Duodenal mucosa (tissue), 2 donors: Measurements from ENCODE around the gene TOX4.

Source experiments
- H3K27ac ChIP-seq: one replicate; pipeline ENCODE4 v1.7.0; 2013; ENCODE audit warnings: low read depth, low read length
- H3K27me3 ChIP-seq, 2 donors: one replicate each; pipeline ENCODE4 v1.7.0; 2013; ENCODE audit warnings: low read length in 2 of 2, control low read depth in 1 of 2; ENCODE audit not compliant: insufficient read depth in 2 of 2, control insufficient read depth in 1 of 2
- H3K36me3 ChIP-seq, 2 donors: one replicate each; pipeline ENCODE4 v1.7.0; 2013; ENCODE audit warnings: low read length in 2 of 2, control low read depth in 1 of 2; ENCODE audit not compliant: insufficient read depth in 2 of 2, control insufficient read depth in 1 of 2
- H3K4me1 ChIP-seq, 2 donors: one replicate each; pipeline ENCODE4 v1.7.0; 2013; ENCODE audit warnings: low read length in 2 of 2, control low read depth in 1 of 2; ENCODE audit not compliant: insufficient read depth in 2 of 2, control insufficient read depth in 1 of 2
- H3K4me3 ChIP-seq, 2 donors: one replicate each; pipeline ENCODE4 v1.7.0; 2013; ENCODE audit warnings: low read length in 2 of 2, low read depth in 1 of 2
- H3K9ac ChIP-seq, 2 donors: one replicate each; pipeline ENCODE4 v1.7.0; 2013; ENCODE audit warnings: low read length in 2 of 2, low read depth in 1 of 2
- H3K9me3 ChIP-seq, 2 donors: one replicate each; pipeline ENCODE4 v1.7.0; 2013; ENCODE audit warnings: low read length in 2 of 2, control low read depth in 1 of 2; ENCODE audit not compliant: control insufficient read depth in 1 of 2

Gene TOX4

GRCh38 chr14:21501568-21501967 lies 24.6 kb downstream of the TOX4 start:
- Histone ChIP-seq H3K4me1 (no peaks in the 10 kb centered on the region), H3K36me3 (peaks cover 35 to 69% of the 10 kb centered on the region in 2 donors), H3K4me3 (no peak overlapping the region), H3K27ac (no peak overlapping the region), H3K9ac (no peak overlapping the region), H3K9me3 (no peaks in the 10 kb centered on the region), H3K27me3 (no peaks in the 10 kb centered on the region)

DNA sequence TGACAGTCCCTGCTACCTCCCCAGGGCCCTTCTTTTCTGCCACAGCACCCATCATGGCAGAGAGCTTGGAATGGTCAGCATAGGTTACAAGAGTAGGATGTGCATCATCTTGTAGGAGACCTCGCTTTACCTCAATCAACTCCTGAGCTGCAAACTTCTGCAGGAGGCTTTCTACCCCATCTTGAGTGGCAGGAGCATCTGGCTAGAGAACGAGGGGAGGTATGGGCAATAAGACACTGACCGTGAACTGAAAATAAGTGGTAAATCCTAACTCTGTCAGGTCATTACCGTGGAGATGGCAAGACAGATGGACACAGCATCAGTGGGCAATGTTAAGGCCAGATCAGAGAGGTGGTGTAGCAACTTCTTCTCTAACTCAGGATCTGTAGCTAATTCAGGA lies 26.4 kb downstream of the TOX4 start:
- Histone ChIP-seq H3K4me3 (no peak overlapping the region), H3K4me1 (no peaks in the 10 kb centered on the region), H3K36me3 (peaks cover 27 to 62% of the 10 kb centered on the region in 2 donors), H3K9me3 (no peaks in the 10 kb centered on the region), H3K27me3 (no peaks in the 10 kb centered on the region), H3K27ac (no peak overlapping the region), H3K9ac (no peak overlapping the region)

DNA sequence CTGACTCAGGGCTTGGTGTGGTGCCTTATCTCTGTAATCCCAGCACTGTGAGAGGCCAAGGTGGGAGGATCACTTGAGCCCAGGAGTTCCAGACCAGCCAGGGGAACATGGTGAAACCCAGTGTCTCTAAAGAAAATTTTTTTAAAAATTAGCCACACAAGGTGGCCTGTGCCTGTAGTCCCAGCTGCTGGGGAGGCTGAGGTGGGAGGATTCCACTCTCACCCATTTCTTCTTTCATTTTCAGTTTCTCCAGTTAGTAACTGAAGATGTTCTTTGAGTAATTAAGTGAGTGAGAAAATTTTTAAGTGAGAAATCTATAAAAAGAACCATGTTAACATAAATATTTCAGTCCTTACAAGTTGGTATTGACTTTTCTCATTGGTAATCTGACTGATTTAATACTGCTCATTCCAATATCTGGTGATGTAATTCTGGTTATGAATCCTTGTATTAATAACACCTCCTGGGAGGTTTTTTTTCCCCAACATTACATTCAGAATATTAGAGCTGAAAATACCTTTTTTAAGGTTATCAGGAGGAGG lies 28.1 kb downstream of the TOX4 start:
- Histone ChIP-seq H3K27me3 (no peaks in the 10 kb centered on the region), H3K27ac (no peak overlapping the region), H3K9ac (no peak overlapping the region), H3K4me1 (peaks cover 10 to 11% of the 10 kb centered on the region in 2 donors), H3K36me3 (peaks cover 12 to 46% of the 10 kb centered on the region in 2 donors), H3K9me3 (no peaks in the 10 kb centered on the region), H3K4me3 (no peak overlapping the region)

GRCh38 chr14:21506557-21506956 lies 29.6 kb downstream of the TOX4 start:
- Histone ChIP-seq H3K4me3 (no peak overlapping the region), H3K9me3 (no peaks in the 10 kb centered on the region), H3K9ac (no peak overlapping the region), H3K36me3 (peaks cover 12 to 33% of the 10 kb centered on the region in 2 donors), H3K27me3 (no peaks in the 10 kb centered on the region), H3K27ac (no peak overlapping the region), H3K4me1 (peaks cover 14 to 15% of the 10 kb centered on the region in 2 donors)

GRCh38 chr14:21509432-21510143 lies 32.6 kb downstream of the TOX4 start:
- peak overlapping the region in 1 of 2 donors; percentile 84 for H3K9ac ChIP-seq
- peaks cover 14 to 15% of the 10 kb centered on the region in 2 donors for H3K4me1 ChIP-seq
- no peaks in the 10 kb centered on the region for H3K9me3 ChIP-seq
- no peaks in the 10 kb centered on the region for H3K27me3 ChIP-seq
- peaks cover 3 to 10% of the 10 kb centered on the region in 2 donors for H3K36me3 ChIP-seq
- H3K27ac ChIP-seq: no peak overlapping the region
- peak overlapping the region; percentile 87 to 95 for H3K4me3 ChIP-seq

DNA sequence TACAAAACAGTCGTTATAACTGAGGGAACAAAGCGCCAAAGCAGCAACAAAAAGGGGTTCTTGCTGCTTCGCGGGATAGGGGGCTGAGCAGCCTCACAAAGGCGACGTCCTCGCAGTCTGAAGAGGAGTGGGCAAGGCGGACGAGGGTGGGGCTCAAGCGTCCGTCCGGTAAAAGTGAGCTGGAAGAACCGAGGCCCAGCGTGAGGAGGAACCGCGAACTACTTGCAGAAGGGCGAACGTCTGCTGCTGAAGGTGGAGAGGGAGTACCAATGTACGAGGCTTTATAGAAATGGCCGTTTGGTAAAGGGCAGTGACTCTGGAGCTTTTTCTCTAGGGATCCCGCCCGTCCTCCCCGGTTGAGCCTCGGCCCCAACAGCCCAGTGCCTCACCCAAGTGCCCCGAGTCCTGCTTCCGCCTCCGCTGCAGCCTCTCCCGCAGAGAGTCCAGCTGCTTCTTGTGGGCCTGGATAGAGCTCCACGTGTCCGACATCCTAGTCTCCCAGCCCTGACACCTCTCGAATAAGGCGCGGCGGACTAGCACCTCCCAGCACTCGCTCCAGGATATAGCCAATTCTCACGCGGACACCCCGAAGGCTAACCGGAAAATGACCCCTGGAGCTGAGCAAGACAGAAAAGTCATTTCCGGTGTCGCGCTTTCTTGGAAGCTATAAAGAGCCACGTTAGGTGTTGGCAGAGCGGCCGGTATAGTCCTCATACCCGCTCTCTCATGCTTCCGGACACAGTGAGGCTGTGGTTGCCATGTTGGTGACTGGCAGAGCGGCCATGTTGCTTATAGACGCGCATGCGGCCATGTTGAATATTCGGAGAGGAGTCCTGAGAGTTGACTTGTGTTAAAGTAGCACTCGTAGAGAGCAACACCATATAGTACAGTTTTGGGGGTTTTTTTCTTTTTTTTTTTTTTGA lies 34.0 kb downstream of the TOX4 start, which contains the start of gene METTL3:
TSS of gene METTL3 (minus strand) at position 606 of the 923 bp plus-strand sequence. CDS start at position 489, 117 bp downstream.
- H3K27me3 ChIP-seq: no peaks in the 10 kb centered on the region
- peaks cover 0 to 10% of the 10 kb centered on the region in 2 donors for H3K36me3 ChIP-seq
- H3K27ac ChIP-seq: peak within 1 kb of the TSS; percentile 83
- H3K9ac ChIP-seq: peak within 1 kb of the TSS; percentile 84 to 91
- peaks cover 14 to 15% of the 10 kb centered on the region in 2 donors for H3K4me1 ChIP-seq
- H3K9me3 ChIP-seq: no peaks in the 10 kb centered on the region
- H3K4me3 ChIP-seq: peak within 1 kb of the TSS; percentile 87 to 95

- no peaks in the 10 kb centered on the region for H3K9me3 ChIP-seq
- H3K36me3 ChIP-seq: no peaks in the 10 kb centered on the region
- no peak overlapping the region for H3K9ac ChIP-seq
Observed at GRCh38 chr14:21514341-21514740, 37.3 kb downstream of the TOX4 start.

GRCh38 chr14:21518725-21519124 lies 41.7 kb downstream of the TOX4 start:
- no peaks in the 10 kb centered on the region for H3K9me3 ChIP-seq
- no peaks in the 10 kb centered on the region for H3K36me3 ChIP-seq
- no peak overlapping the region for H3K27ac ChIP-seq
- H3K4me1 ChIP-seq: no peaks in the 10 kb centered on the region
- H3K27me3 ChIP-seq: no peaks in the 10 kb centered on the region
- no peak overlapping the region for H3K9ac ChIP-seq
- no peak overlapping the region for H3K4me3 ChIP-seq

More at GRCh38 chr14:21514341-21514740, 37.3 kb downstream of the TOX4 start:
- no peaks in the 10 kb centered on the region for H3K27me3 ChIP-seq
- no peak overlapping the region for H3K4me3 ChIP-seq
- H3K27ac ChIP-seq: no peak overlapping the region
- H3K4me1 ChIP-seq: peaks cover 10 to 12% of the 10 kb centered on the region in 2 donors

- no peak overlapping the region for H3K27ac ChIP-seq
- no peaks in the 10 kb centered on the region for H3K27me3 ChIP-seq
- H3K4me3 ChIP-seq: no peak overlapping the region
- no peak overlapping the region for H3K9ac ChIP-seq
- H3K4me1 ChIP-seq: peaks cover 0 to 3% of the 10 kb centered on the region in 2 donors
- no peaks in the 10 kb centered on the region for H3K36me3 ChIP-seq
- no peaks in the 10 kb centered on the region for H3K9me3 ChIP-seq
Observed at GRCh38 chr14:21520767-21521166, 43.8 kb downstream of the TOX4 start.

DNA sequence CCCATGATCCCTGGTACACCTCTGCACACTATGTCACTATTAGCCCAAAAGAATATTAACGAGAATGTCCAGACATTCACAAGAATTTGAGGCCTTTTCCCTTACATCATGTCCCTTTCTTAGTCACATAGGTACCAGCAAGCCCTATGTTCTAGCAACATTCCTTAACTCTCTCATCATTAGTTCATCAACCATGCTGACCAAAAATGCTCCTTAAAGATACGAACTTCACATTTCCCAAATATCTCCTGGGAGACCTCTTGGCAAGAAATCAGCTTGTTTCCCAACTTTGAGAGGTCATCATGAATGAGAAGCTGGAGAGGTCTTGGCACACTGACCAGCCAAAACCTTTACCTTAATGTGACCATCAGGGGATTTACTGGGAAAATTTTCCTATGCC lies 44.5 kb downstream of the TOX4 start:
- Histone ChIP-seq H3K36me3 (no peaks in the 10 kb centered on the region), H3K4me3 (no peak overlapping the region), H3K9ac (no peak overlapping the region), H3K9me3 (no peaks in the 10 kb centered on the region), H3K4me1 (peaks cover under 1 to 3% of the 10 kb centered on the region in 2 donors), H3K27ac (no peak overlapping the region), H3K27me3 (no peaks in the 10 kb centered on the region)
